Activated T-cell treated with anti-CD3 and anti-CD28 coated beads for 1 hour (primary cell): Measurements from ENCODE around the gene CCDC85B.

Experiments
- DNase-seq: peaks from one replicate; pipeline ENCODE4 v3.0.0-alpha.2; 2020; ENCODE audit warnings: low read depth

CCDC85B gene

GRCh38 chr11:65912845-65913244 is 22.4 kb downstream of the CCDC85B start:
- DNase-seq = no peak

GRCh38 chr11:65915101-65915820 is 24.8 kb downstream of the CCDC85B start:
- DNase-seq = no peak

- no peak for DNase-seq
Observed at GRCh38 chr11:65915821-65916251, 25.4 kb downstream of the CCDC85B start.

GRCh38 chr11:65916391-65916790 is 25.9 kb downstream of the CCDC85B start:
- DNase-seq = no peak

GRCh38 chr11:65917077-65917433 is 26.6 kb downstream of the CCDC85B start:
- no peak for DNase-seq

- no peak for DNase-seq
Observed at GRCh38 chr11:65917434-65918210, 27.1 kb downstream of the CCDC85B start.

GRCh38 chr11:65918211-65919140 is 28.0 kb downstream of the CCDC85B start, which contains the start of gene C11orf68:
Gene C11orf68, minus strand, starts transcription at chr11:65919062. Its CDS starts 31 bp downstream, at chr11:65919031.
- DNase-seq = peak; percentile 29

GRCh38 chr11:65919141-65919572 is 28.7 kb downstream of the CCDC85B start, which contains the start of gene DRAP1:
Gene DRAP1, plus strand, starts transcription at chr11:65919426. Its CDS starts 76 bp downstream, at chr11:65919502.
- peak; percentile 99 for DNase-seq

- peak; percentile 51 for DNase-seq
Observed at GRCh38 chr11:65919573-65920371, 29.3 kb downstream of the CCDC85B start.

- no peak for DNase-seq
Observed at GRCh38 chr11:65920372-65920802, 29.9 kb downstream of the CCDC85B start.

- DNase-seq = no peak
Observed at GRCh38 chr11:65921033-65921555, 30.6 kb downstream of the CCDC85B start.

- no peak for DNase-seq
Observed at GRCh38 chr11:65921876-65922275, 31.4 kb downstream of the CCDC85B start.

GRCh38 chr11:65922565-65922964 is 32.1 kb downstream of the CCDC85B start:
- no peak for DNase-seq

GRCh38 chr11:65925397-65925796 is 34.9 kb downstream of the CCDC85B start:
- DNase-seq = no peak

- peak; percentile 66 for DNase-seq
Observed at GRCh38 chr11:65927904-65928397, 37.5 kb downstream of the CCDC85B start.

- no peak for DNase-seq
Observed at GRCh38 chr11:65928667-65929066, 38.2 kb downstream of the CCDC85B start.

GRCh38 chr11:65931773-65932557 is 41.5 kb downstream of the CCDC85B start:
- no peak for DNase-seq

- no peak for DNase-seq
Observed at GRCh38 chr11:65932558-65932919, 42.1 kb downstream of the CCDC85B start.

GRCh38 chr11:65934014-65934413 is 43.5 kb downstream of the CCDC85B start:
- no peak for DNase-seq

- DNase-seq = no peak
Observed at GRCh38 chr11:65937766-65938165, 47.3 kb downstream of the CCDC85B start.
